Measurements from ENCODE around the gene EMILIN1.
A peak's percentile ranks its signal among the peaks of the same experiment; 100 is the strongest.

The EMILIN1 gene

DNA sequence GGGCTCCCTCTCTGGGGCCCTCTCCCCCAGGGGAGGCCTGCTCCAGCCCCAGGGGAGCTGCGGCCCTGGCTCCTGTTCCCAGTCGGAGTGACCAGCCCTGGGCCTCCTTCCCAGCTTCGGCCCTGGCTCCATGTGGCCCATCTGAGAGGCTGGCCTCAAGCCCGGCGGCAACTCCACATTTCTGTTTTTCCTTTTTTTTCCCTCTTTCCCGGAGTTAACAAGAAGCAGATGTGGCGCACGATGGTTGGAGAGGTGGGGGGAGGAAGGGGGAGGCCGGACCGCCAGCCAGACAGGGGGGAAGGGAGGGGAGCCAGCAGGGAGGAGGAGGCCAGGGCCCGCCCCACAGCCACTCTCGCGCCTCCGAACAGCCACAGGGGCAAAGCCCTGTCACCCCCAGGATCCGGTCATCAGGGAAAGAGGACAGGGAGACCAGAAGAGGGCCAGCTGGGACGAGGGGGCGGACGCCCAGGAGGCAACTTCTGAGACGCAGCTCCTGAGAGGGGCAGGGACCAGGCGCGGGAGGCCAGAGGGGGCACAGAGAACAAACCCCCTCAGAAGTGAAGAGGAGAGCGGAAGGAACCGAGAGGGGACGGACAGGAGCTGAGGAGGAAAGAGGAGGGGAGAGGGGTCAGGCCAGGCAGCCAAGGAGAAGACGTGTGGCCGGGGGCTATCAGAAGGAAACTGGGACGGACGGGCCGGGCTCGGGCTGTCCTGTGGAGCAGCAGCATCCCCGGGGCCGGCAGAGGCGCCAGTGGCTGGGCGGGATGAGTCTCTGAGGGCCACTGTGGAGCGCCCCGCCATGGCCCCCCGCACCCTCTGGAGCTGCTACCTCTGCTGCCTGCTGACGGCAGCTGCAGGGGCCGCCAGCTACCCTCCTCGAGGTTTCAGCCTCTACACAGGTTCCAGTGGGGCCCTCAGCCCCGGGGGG is at the start of gene EMILIN1:
TSS of gene EMILIN1 (plus strand) at position 349 of the 928 bp plus-strand sequence. CDS start at position 800, 451 bp downstream.
- Mint-ChIP-seq H3K27ac (peak within 1 kb of the TSS; percentile 28), H3K36me3 (ENCODE audit: low read depth) (peaks cover 2% of the 10 kb centered on the region), H3K4me3 (no peak within 1 kb of the TSS), H3K27me3 (ENCODE audit: low read depth) (peaks cover 2% of the 10 kb centered on the region), H3K4me1 (ENCODE audit: low read depth) (peaks cover 47% of the 10 kb centered on the region), H3K9me3 (no peaks in the 10 kb centered on the region)
- DNase-seq (ENCODE audit: low spot score): no peak

- Mint-ChIP-seq H3K4me3 (no peak overlapping the region), H3K9me3 (no peaks in the 10 kb centered on the region), H3K27ac (no peak overlapping the region), H3K27me3 (ENCODE audit: low read depth) (no peaks in the 10 kb centered on the region), H3K4me1 (ENCODE audit: low read depth) (peaks cover 29% of the 10 kb centered on the region), H3K36me3 (ENCODE audit: low read depth) (peaks cover 23% of the 10 kb centered on the region)
- no peak for DNase-seq (ENCODE audit: low spot score)
These were observed 49.4 kb upstream of the EMILIN1 start for GRCh38 chr2:27029051-27029450.

DNA sequence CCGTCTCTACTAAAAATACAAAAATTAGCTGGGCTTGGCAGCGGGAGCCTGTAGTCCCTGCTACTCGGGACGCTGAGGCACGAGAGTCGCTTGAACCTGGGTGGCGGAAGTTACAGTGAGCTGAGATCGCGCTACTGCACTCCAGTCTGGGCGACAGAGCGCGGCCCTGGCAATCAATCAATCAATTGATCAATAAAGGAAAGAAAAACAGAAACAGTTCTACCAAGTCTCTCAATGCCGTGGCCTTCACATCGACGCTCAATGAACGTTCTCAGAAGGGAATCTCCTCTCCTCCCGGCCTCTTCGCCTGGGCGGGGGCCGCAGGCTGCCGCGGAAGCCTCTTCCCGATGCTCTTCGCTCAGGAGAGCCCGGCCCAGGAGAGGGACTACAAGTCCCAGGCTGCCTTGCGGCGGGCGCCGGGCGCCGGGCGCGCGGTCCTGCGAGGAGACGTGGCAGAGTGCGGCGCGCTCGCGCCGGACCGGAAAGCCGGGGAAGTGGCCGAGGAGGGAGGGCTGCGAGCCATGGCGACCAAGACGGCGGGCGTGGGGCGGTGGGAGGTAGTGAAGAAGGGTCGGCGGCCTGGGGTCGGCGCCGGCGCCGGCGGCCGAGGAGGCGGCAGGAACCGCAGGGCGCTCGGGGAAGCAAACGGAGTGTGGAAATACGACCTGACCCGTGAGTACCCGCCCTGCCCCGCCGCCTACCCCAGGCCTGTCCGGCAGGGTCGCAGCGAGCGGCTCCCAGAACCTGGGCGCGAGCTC is 45.7 kb upstream of the EMILIN1 start, which contains the start of gene TMEM214:
TSS of gene TMEM214 (plus strand) at position 471 of the 758 bp plus-strand sequence. CDS start at position 522, 51 bp downstream.
- H3K9me3 Mint-ChIP-seq: no peaks in the 10 kb centered on the region
- H3K27ac Mint-ChIP-seq: peak within 1 kb of the TSS; percentile 90
- H3K4me1 Mint-ChIP-seq (ENCODE audit: low read depth): peaks cover 39% of the 10 kb centered on the region
- no peaks in the 10 kb centered on the region for H3K27me3 Mint-ChIP-seq (ENCODE audit: low read depth)
- H3K36me3 Mint-ChIP-seq (ENCODE audit: low read depth): peaks cover 48% of the 10 kb centered on the region
- DNase-seq (ENCODE audit: low spot score): peak; percentile 88
- H3K4me3 Mint-ChIP-seq: peak within 1 kb of the TSS; percentile 96

GRCh38 chr2:27033253-27033852 is 45.1 kb upstream of the EMILIN1 start:
- Mint-ChIP-seq H3K36me3 (ENCODE audit: low read depth) (peaks cover 52% of the 10 kb centered on the region), H3K4me3 (peak overlapping the region; percentile 96), H3K9me3 (no peaks in the 10 kb centered on the region), H3K27ac (peak overlapping the region; percentile 86), H3K27me3 (ENCODE audit: low read depth) (no peaks in the 10 kb centered on the region), H3K4me1 (ENCODE audit: low read depth) (peaks cover 39% of the 10 kb centered on the region)
- DNase-seq (ENCODE audit: low spot score): no peak

DNA sequence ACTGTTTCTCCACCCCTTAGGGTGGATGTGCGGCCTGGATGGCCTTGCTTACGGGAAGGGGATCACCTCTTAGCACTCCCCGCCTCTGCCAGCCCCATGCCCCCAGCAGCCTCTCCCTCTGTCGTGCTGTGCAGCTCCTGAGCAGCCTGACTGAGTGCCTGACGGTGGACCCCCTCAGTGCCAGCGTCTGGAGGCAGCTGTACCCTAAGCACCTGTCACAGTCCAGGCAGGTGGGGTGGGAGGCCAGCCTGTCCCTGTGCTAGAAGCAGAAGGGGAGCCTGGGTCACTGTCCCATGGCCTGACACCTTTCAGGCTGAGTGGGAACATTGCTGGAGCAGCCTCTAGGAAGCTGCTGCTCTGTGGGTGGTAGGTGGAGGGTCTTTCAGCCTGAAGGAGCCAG is 40.4 kb upstream of the EMILIN1 start:
- Mint-ChIP-seq H3K4me1 (ENCODE audit: low read depth) (peaks cover 20% of the 10 kb centered on the region), H3K9me3 (no peaks in the 10 kb centered on the region), H3K27ac (no peak overlapping the region)

GRCh38 chr2:27038631-27039339 is 39.6 kb upstream of the EMILIN1 start:
- peaks cover 64% of the 10 kb centered on the region for H3K36me3 Mint-ChIP-seq (ENCODE audit: low read depth)
- H3K9me3 Mint-ChIP-seq: no peaks in the 10 kb centered on the region
- H3K27me3 Mint-ChIP-seq (ENCODE audit: low read depth): no peaks in the 10 kb centered on the region
- no peak overlapping the region for H3K4me3 Mint-ChIP-seq
- DNase-seq (ENCODE audit: low spot score): no peak
- H3K4me1 Mint-ChIP-seq (ENCODE audit: low read depth): peaks cover 15% of the 10 kb centered on the region
- no peak overlapping the region for H3K27ac Mint-ChIP-seq

More for the DNA sequence above, 40.4 kb upstream of the EMILIN1 start:
- Mint-ChIP-seq H3K27me3 (ENCODE audit: low read depth) (no peaks in the 10 kb centered on the region), H3K4me3 (no peak overlapping the region), H3K36me3 (ENCODE audit: low read depth) (peaks cover 69% of the 10 kb centered on the region)
- no peak for DNase-seq (ENCODE audit: low spot score)

- H3K4me1 Mint-ChIP-seq (ENCODE audit: low read depth): peaks cover 9% of the 10 kb centered on the region
- H3K27ac Mint-ChIP-seq: no peak overlapping the region
- H3K27me3 Mint-ChIP-seq (ENCODE audit: low read depth): no peaks in the 10 kb centered on the region
- peaks cover 60% of the 10 kb centered on the region for H3K36me3 Mint-ChIP-seq (ENCODE audit: low read depth)
- H3K9me3 Mint-ChIP-seq: no peaks in the 10 kb centered on the region
- no peak overlapping the region for H3K4me3 Mint-ChIP-seq
- no peak for DNase-seq (ENCODE audit: low spot score)
These were observed 39.0 kb upstream of the EMILIN1 start for GRCh38 chr2:27039426-27039825.

DNA sequence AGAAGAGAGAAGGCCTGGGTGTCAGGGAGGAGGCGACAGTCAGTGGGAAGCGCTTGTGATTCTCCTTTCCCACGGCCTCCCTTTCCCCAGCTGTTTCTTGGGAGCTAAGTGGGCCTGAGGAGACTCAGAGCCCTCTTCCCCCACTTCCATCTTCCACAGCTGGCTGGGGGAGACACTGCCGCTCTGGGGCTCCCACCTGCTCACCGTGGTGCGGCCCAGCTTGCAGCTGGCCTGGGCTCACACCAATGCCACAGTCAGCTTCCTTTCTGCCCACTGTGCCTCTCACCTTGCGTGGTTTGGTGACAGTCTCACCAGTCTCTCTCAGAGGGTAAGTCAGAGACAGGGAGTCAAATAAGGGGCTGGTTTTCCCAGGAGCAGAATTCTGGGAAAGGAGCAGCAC is 38.5 kb upstream of the EMILIN1 start:
- DNase-seq (ENCODE audit: low spot score): no peak
- no peaks in the 10 kb centered on the region for H3K9me3 Mint-ChIP-seq
- H3K27ac Mint-ChIP-seq: no peak overlapping the region
- H3K4me3 Mint-ChIP-seq: no peak overlapping the region
- H3K27me3 Mint-ChIP-seq (ENCODE audit: low read depth): no peaks in the 10 kb centered on the region
- H3K4me1 Mint-ChIP-seq (ENCODE audit: low read depth): peaks cover 8% of the 10 kb centered on the region
- peaks cover 60% of the 10 kb centered on the region for H3K36me3 Mint-ChIP-seq (ENCODE audit: low read depth)

DNA sequence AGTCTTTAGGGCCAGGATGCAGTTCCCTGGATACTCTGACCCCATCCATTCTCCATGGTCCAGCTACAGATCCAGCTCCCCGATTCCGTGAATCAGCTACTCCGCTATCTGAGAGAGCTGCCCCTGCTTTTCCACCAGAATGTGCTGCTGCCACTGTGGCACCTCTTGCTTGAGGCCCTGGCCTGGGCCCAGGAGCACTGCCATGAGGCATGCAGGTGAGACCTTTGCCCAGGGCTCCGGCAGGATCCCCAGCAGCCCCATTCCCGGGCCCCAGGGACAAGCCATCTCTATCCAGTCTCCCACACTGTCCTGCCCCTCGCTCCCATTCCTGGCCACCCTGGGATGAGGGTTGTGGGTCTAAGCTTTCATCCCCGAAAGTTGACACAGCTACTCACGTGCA is 38.1 kb upstream of the EMILIN1 start:
- no peak for DNase-seq (ENCODE audit: low spot score)
- Mint-ChIP-seq H3K4me3 (no peak overlapping the region), H3K27me3 (ENCODE audit: low read depth) (no peaks in the 10 kb centered on the region), H3K27ac (no peak overlapping the region), H3K9me3 (no peaks in the 10 kb centered on the region), H3K36me3 (ENCODE audit: low read depth) (peaks cover 56% of the 10 kb centered on the region), H3K4me1 (ENCODE audit: low read depth) (peaks cover 7% of the 10 kb centered on the region)

DNA sequence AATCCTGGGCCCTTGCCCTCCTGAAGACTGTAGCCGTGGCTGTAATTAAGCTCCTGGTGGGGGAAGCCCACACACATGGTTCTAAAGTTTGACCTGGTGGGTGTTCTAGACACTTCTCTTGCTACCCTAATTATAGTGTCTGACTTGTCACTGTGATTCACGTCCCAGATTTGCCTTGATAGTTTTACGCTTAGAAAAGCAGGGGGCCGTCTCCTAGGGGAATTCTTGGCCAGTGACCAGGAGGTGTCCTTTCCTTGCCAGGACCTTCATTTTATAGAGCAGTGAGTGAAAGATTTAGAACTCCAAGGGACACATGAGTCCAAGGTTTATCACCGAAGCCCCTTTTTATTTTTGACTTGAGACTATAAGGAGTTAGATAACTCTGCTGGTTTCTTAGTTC is 36.7 kb upstream of the EMILIN1 start:
- Mint-ChIP-seq H3K4me1 (ENCODE audit: low read depth) (peaks cover 2% of the 10 kb centered on the region), H3K36me3 (ENCODE audit: low read depth) (peaks cover 43% of the 10 kb centered on the region), H3K27me3 (ENCODE audit: low read depth) (no peaks in the 10 kb centered on the region), H3K27ac (no peak overlapping the region), H3K4me3 (no peak overlapping the region), H3K9me3 (no peaks in the 10 kb centered on the region)
- DNase-seq (ENCODE audit: low spot score): no peak

GRCh38 chr2:27042159-27042661 is 36.2 kb upstream of the EMILIN1 start:
- Mint-ChIP-seq H3K4me3 (no peak overlapping the region), H3K36me3 (ENCODE audit: low read depth) (peaks cover 39% of the 10 kb centered on the region), H3K27me3 (ENCODE audit: low read depth) (no peaks in the 10 kb centered on the region), H3K4me1 (ENCODE audit: low read depth) (peaks cover 2% of the 10 kb centered on the region), H3K9me3 (no peaks in the 10 kb centered on the region), H3K27ac (no peak overlapping the region)
- DNase-seq (ENCODE audit: low spot score): no peak

DNA sequence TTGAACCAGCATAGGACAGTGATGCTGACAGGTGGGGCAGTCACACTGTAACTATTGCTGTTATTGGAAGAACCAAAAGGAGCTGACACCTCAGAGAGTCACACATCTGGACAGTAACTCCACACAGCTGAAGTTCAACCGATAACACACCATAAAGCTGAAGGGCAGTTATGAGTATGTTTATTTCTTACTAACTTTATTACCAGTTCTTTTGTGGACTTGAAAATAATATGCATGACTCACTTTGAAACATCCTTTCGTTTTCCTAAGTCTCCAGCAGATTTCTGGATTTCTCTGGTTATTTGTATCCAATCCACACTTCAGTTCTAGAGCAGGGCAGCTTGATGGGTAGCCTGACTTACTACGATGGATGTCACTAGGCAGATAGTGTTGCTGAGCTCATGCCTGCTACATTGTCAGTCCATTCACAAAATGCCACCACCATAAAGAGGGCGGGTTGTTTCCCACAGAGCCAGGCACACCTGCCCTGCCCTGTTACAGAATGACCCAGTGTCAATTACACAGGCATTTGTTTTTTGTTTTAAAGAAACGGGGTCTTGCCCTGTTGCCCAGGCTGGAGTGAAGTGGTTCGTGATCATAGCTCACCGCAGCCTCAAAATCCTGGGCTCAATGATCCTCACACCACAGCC is 35.3 kb upstream of the EMILIN1 start:
- Mint-ChIP-seq H3K27ac (no peak overlapping the region), H3K36me3 (ENCODE audit: low read depth) (peaks cover 31% of the 10 kb centered on the region)

More for the DNA sequence above, 35.3 kb upstream of the EMILIN1 start:
- no peak for DNase-seq (ENCODE audit: low spot score)
- H3K4me1 Mint-ChIP-seq (ENCODE audit: low read depth): peaks cover 3% of the 10 kb centered on the region
- no peak overlapping the region for H3K4me3 Mint-ChIP-seq
- H3K9me3 Mint-ChIP-seq: no peaks in the 10 kb centered on the region
- H3K27me3 Mint-ChIP-seq (ENCODE audit: low read depth): no peaks in the 10 kb centered on the region

Data from T-helper 2 cell treated with Interferon-gamma antibody and Interleukin-4, amounts not matched to agents 5 μg/mL and 100 μg/mL, for 36 hours (primary cell).